Measurements from ENCODE around the gene FNDC3A. TPM values are rescaled to one million over a fixed set of nuclear protein-coding genes. Genes with fewer than 3 reads are reported as not detected.

Gene FNDC3A
- total RNA-seq, 1 experiment from 2014 or later: 24.3 TPM

DNA sequence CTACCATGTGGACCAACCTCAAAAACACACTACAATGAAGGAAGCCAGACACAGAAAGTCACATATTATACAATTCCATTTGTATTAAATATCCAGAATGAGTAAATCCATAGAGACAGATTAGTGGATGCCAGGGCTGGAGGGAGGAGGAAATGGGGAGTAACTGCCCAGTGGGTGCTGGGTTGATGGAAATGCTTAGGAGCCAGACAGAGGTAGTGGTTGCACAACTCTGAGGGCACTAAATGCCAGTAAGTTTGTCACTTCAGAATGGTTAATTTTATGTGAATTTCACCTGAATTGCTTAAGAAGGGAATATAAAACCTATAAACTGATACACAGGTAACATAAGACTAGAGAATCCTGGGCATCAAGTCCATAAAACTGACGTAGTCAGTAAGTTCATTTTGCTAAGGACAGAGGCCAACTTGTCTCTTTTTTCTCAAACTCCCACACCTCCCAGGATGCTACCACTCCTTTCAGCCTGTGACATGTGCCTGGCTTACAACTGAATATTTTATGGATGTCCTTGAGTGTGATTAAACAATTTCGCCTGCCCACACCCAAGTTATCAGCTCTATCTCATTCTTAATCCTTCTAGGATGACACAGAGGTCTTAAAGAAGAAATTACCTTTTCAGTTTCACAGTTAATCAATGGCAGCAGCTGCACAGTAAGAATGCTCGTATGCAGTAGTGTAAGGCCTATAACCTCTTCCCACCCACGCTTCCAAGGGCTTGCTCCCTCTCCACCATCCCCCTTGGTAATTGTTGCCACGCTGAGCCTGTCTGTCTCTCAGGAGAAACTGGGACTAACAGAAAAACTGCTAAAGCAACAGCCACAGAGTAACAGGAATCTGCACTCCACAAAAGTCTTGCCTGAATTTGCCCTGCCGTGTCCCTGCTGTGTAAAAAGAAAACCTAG is 238.5 kb downstream of the FNDC3A start:
- POLR2A ChIA-PET: no interaction called here
- H3K9me3 ChIP-seq (ENCODE audit: control insufficient read depth, insufficient read depth, low read depth, low read length): no peaks in the 10 kb centered on the region
- no peaks in the 10 kb centered on the region for H3K4me1 ChIP-seq (ENCODE audit: control insufficient read depth, insufficient read depth, low read length)
- TF ChIP-seq, protein P1, sequence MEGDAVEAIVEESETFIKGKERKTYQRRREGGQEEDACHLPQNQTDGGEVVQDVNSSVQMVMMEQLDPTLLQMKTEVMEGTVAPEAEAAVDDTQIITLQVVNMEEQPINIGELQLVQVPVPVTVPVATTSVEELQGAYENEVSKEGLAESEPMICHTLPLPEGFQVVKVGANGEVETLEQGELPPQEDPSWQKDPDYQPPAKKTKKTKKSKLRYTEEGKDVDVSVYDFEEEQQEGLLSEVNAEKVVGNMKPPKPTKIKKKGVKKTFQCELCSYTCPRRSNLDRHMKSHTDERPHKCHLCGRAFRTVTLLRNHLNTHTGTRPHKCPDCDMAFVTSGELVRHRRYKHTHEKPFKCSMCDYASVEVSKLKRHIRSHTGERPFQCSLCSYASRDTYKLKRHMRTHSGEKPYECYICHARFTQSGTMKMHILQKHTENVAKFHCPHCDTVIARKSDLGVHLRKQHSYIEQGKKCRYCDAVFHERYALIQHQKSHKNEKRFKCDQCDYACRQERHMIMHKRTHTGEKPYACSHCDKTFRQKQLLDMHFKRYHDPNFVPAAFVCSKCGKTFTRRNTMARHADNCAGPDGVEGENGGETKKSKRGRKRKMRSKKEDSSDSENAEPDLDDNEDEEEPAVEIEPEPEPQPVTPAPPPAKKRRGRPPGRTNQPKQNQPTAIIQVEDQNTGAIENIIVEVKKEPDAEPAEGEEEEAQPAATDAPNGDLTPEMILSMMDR (IDR thresholded peaks at IDR 0.05): no peak
- no peak for TF ChIP-seq SIN3A (IDR thresholded peaks at IDR 0.05; ENCODE audit: borderline replicate concordance, insufficient read depth, low read depth, low read length)
- TF ChIP-seq TCF7L2 (IDR thresholded peaks at IDR 0.05; ENCODE audit: low read depth, low read length): no peak
- ATAC-seq: no peak
- H3K27me3 ChIP-seq (ENCODE audit: control insufficient read depth, insufficient read depth, low read length): no peaks in the 10 kb centered on the region
- DNase-seq (ENCODE audit: low read depth, low spot score): no peak
- H3K36me3 ChIP-seq (ENCODE audit: control insufficient read depth, insufficient read depth, low read length): no peaks in the 10 kb centered on the region
- no peak overlapping the region for H3K27ac ChIP-seq (ENCODE audit: low read length)
- no peak overlapping the region for H3K4me3 ChIP-seq (ENCODE audit: low read depth in 2 of 2, low read length in 2 of 2)
- CTCF ChIA-PET: no interaction called here
- intact Hi-C loops (cut with micrococcal nuclease; ENCODE audit: unreplicated experiment): no loop called here
- in situ Hi-C loops (cut with HindIII; ENCODE audit: low pct_unique_long_range_greater_than_20kb, low sequenced_read_pairs): no loop called here
- no TSS peak for BruUV-seq (replicated peaks)

DNA sequence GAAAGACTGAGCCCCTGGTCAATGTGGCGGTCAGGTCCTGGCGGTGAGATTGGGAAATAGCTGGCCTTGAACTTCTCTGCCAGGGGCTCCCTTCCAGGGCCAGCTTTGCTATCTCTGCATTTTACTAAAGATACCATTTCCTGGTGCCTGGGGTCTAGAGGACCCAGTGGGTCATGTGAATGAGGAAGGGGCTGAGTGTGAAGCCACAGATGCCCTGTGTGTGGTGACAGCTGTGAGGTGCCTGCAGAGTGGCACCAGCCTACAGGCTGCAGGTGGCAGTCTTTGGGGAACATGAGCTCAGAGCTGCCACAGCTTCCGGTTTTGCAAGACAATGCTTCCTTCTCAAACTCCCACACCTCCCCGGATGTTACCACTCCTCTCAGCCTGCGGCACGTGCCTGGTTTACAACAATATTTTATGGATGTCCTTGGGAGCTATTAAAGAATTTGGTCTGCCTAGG is 239.2 kb downstream of the FNDC3A start:
- Histone ChIP-seq H3K36me3 (ENCODE audit: control insufficient read depth, insufficient read depth, low read length) (no peaks in the 10 kb centered on the region), H3K27me3 (ENCODE audit: control insufficient read depth, insufficient read depth, low read length) (no peaks in the 10 kb centered on the region), H3K9me3 (ENCODE audit: control insufficient read depth, insufficient read depth, low read depth, low read length) (no peaks in the 10 kb centered on the region), H3K27ac (ENCODE audit: low read length) (no peak overlapping the region), H3K4me1 (ENCODE audit: control insufficient read depth, insufficient read depth, low read length) (no peaks in the 10 kb centered on the region), H3K4me3 (ENCODE audit: low read depth in 2 of 2, low read length in 2 of 2) (no peak overlapping the region)
- DNase-seq (ENCODE audit: low read depth, low spot score) (no peak), ATAC-seq (no peak; the same call in 1 of the 2 replicates)
- TF ChIP-seq TCF7L2 (IDR thresholded peaks at IDR 0.05; ENCODE audit: low read depth, low read length) (no peak), POLR2AphosphoS5 (IDR thresholded peaks at IDR 0.05; ENCODE audit: low read depth, low read length) (no peak), SIN3A (IDR thresholded peaks at IDR 0.05; ENCODE audit: borderline replicate concordance, insufficient read depth, low read depth, low read length) (no peak)
- TF ChIP-seq, protein P1 (IDR thresholded peaks at IDR 0.05): no peak
- TF ChIP-seq, protein P2, sequence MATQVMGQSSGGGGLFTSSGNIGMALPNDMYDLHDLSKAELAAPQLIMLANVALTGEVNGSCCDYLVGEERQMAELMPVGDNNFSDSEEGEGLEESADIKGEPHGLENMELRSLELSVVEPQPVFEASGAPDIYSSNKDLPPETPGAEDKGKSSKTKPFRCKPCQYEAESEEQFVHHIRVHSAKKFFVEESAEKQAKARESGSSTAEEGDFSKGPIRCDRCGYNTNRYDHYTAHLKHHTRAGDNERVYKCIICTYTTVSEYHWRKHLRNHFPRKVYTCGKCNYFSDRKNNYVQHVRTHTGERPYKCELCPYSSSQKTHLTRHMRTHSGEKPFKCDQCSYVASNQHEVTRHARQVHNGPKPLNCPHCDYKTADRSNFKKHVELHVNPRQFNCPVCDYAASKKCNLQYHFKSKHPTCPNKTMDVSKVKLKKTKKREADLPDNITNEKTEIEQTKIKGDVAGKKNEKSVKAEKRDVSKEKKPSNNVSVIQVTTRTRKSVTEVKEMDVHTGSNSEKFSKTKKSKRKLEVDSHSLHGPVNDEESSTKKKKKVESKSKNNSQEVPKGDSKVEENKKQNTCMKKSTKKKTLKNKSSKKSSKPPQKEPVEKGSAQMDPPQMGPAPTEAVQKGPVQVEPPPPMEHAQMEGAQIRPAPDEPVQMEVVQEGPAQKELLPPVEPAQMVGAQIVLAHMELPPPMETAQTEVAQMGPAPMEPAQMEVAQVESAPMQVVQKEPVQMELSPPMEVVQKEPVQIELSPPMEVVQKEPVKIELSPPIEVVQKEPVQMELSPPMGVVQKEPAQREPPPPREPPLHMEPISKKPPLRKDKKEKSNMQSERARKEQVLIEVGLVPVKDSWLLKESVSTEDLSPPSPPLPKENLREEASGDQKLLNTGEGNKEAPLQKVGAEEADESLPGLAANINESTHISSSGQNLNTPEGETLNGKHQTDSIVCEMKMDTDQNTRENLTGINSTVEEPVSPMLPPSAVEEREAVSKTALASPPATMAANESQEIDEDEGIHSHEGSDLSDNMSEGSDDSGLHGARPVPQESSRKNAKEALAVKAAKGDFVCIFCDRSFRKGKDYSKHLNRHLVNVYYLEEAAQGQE (IDR thresholded peaks at IDR 0.05; ENCODE audit: insufficient read depth in 1 of 2, low read depth in 2 of 2, low read length in 1 of 2): no peak
- CTCF ChIA-PET: no interaction called here
- no TSS peak for BruUV-seq (replicated peaks)
- in situ Hi-C loops (cut with HindIII; ENCODE audit: low pct_unique_long_range_greater_than_20kb, low sequenced_read_pairs): no loop called here
- intact Hi-C loops (cut with micrococcal nuclease; ENCODE audit: unreplicated experiment): no loop called here
- POLR2A ChIA-PET: no interaction called here
